Measurements from ENCODE around the gene ILKAP. TPM values are rescaled to one million over a fixed set of nuclear protein-coding genes. Genes with fewer than 3 reads are reported as not detected.

The ILKAP gene
- total RNA-seq, 1 experiment from 2014 or later, result 31.6 TPM

DNA sequence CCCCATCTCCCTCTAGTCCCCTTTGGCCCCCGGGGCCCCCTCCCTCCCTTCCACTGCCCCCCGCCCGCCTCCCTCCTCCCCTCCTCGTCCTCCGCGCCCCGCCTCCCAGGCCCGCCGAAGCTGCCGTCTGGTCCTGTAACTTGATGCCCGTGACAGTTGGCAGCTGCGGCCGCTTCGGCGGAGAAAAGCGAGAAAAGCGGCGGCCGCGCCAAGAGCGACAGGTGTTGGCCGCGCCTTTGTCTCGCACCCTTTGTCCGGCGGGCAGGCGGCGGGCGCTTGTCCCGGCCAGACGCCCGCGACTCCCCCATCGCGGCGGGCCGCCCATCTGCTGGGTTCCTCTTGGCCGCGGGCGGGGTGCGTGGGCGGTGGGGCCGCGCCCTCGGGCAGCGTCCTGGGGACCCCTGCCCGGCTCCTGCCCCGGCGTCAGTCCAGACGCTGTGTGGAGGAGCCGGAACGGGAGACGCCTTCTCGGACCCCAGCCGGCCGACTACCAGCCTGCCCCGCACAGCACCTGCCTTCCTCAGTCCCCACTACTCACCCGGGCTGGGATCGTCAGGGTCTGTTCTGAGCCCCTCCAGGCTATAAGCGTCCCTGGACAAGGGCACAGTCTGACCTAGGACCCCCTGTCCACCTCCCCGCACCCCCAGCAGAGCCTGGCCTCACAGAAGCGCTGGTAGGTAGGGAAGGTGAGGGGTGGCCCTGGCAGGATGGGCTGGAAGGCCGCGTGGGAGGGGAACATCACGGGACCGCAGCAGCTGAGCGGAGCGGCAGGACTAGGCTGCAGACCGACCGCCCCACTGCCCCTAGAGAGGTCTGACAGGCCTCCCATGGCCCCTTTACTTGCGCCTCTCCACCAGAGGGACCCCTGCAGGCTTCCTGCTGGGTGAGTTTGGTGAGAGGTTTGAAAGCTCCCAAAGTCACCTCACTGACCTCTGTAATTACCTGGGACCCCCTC, 37.5 kb upstream of the ILKAP start:
- POLR2A ChIA-PET, result no interaction called here
- TF ChIP-seq, protein P1, sequence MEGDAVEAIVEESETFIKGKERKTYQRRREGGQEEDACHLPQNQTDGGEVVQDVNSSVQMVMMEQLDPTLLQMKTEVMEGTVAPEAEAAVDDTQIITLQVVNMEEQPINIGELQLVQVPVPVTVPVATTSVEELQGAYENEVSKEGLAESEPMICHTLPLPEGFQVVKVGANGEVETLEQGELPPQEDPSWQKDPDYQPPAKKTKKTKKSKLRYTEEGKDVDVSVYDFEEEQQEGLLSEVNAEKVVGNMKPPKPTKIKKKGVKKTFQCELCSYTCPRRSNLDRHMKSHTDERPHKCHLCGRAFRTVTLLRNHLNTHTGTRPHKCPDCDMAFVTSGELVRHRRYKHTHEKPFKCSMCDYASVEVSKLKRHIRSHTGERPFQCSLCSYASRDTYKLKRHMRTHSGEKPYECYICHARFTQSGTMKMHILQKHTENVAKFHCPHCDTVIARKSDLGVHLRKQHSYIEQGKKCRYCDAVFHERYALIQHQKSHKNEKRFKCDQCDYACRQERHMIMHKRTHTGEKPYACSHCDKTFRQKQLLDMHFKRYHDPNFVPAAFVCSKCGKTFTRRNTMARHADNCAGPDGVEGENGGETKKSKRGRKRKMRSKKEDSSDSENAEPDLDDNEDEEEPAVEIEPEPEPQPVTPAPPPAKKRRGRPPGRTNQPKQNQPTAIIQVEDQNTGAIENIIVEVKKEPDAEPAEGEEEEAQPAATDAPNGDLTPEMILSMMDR (IDR thresholded peaks at IDR 0.05; ENCODE audit: insufficient read depth in 1 of 2, low read depth in 1 of 2, low read length in 1 of 2, severe bottlenecking in 1 of 2, unreplicated experiment in 1 of 2), result no peak
- Mint-ChIP-seq H3K9me3 (ENCODE audit: unreplicated experiment) (no peaks in the 10 kb centered on the region), H3K27me3 (ENCODE audit: insufficient read depth, unreplicated experiment) (no peaks in the 10 kb centered on the region), H3K4me3 (ENCODE audit: unreplicated experiment) (peak overlapping the region; percentile 98), H3K27ac (ENCODE audit: unreplicated experiment) (no peak overlapping the region), H3K36me3 (ENCODE audit: insufficient read depth, unreplicated experiment) (peaks cover 11% of the 10 kb centered on the region), H3K4me1 (ENCODE audit: low read depth, unreplicated experiment) (no peaks in the 10 kb centered on the region)
- CTCF ChIA-PET, result interaction anchor here (3.0 kb wide), 1 partner anchor 22 kb away, joined by 13 read pairs; no protein-coding TSS in a partner anchor
- H3K4me3 ChIP-seq (ENCODE audit: low read depth, low read length), result peak overlapping the region; percentile 59
- H3K9me3 ChIP-seq, result no peaks in the 10 kb centered on the region
- no peaks in the 10 kb centered on the region for H3K4me1 ChIP-seq
- BruUV-seq (replicated peaks), result no TSS peak
- intact Hi-C loops (cut with micrococcal nuclease; ENCODE audit: unreplicated experiment), result no loop called here
- peaks cover 2% of the 10 kb centered on the region; the same call in 1 of the 2 replicates for H3K36me3 ChIP-seq (ENCODE audit: control insufficient read depth, insufficient read depth, low read length)
- H3K27me3 ChIP-seq (replicated peaks; ENCODE audit: control insufficient read depth, insufficient read depth, low read length), result no peaks in the 10 kb centered on the region
- DNase-seq, result no peak

DNA sequence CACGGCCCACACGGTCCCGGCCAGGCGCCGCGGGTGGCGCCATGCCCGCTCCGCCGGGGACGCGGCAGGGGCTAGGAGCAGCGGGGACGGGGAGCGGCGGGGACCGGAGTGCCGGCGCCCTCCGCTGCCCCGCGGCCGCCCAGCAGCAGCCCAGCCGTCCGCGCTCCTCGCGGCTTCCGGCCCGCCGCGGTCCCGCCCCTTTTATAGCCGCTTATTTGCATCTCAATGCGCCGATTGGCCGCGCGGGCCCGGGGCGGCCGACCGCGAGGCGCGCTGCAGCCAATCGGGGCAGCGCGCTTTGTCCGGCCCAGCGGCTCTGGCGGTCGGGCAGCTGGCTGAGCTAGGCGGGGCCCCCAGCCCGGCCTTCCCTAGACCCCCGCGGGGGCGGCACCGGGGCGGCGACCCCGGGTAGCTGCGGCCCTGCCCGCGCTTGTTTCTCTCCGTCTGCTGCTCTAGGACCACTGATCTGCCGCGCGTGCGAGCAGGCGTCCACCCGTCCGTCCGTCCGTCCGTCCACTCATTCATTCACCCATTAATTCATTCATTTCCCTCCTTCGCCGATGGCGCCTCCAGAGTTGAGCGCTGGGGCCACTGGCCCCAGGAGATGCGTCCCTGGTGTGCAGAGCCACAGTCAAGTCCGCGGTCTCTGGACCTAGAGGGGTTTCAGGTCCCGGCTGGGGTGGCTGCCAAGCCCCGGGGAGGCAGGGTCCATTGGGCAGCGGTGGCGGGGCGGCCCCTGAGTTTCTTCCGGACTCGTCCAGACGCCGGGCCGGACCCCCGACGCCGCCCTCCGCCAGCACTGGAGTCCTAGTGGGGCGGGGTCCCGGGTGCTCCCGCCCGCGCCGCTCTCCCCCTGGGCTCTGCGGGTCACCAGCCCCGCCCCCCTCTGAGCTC, 36.6 kb upstream of the ILKAP start, which contains the start of gene HES6:
Gene HES6 (minus strand): TSS at position 176 of the 894 bp plus-strand sequence. CDS start 133 bp downstream, at position 43.
- TF ChIP-seq, protein P1 (IDR thresholded peaks at IDR 0.05; ENCODE audit: insufficient read depth in 1 of 2, low read depth in 1 of 2, low read length in 1 of 2, severe bottlenecking in 1 of 2, unreplicated experiment in 1 of 2), result no peak
- Histone ChIP-seq H3K27me3 (replicated peaks; ENCODE audit: control insufficient read depth, insufficient read depth, low read length) (no peaks in the 10 kb centered on the region), H3K36me3 (ENCODE audit: control insufficient read depth, insufficient read depth, low read length) (no peaks in the 10 kb centered on the region; the same call in 1 of the 2 replicates), H3K4me3 (ENCODE audit: low read depth, low read length) (peak within 1 kb of the TSS; percentile 75), H3K4me1 (no peaks in the 10 kb centered on the region), H3K9me3 (no peaks in the 10 kb centered on the region)
- Mint-ChIP-seq H3K9me3 (ENCODE audit: unreplicated experiment) (no peaks in the 10 kb centered on the region), H3K4me3 (ENCODE audit: unreplicated experiment) (peak within 1 kb of the TSS; percentile 98), H3K27ac (ENCODE audit: unreplicated experiment) (peak within 1 kb of the TSS; percentile 84), H3K36me3 (ENCODE audit: insufficient read depth, unreplicated experiment) (peaks cover 11% of the 10 kb centered on the region), H3K4me1 (ENCODE audit: low read depth, unreplicated experiment) (no peaks in the 10 kb centered on the region), H3K27me3 (ENCODE audit: insufficient read depth, unreplicated experiment) (no peaks in the 10 kb centered on the region)
- CTCF ChIA-PET, result interaction anchor here (0.6 to 3.0 kb wide), 2 partner anchors 23 to 94 kb away, joined by 4 to 13 read pairs; no protein-coding TSS in a partner anchor
- DNase-seq, result peak; percentile 83 to 89
- intact Hi-C loops (cut with micrococcal nuclease; ENCODE audit: unreplicated experiment), result no loop called here
- no TSS peak for BruUV-seq (replicated peaks)
- POLR2A ChIA-PET, result interaction anchor here (0.5 to 1.5 kb wide), 3 partner anchors 23 to 549 kb away, joined by 3 to 5 read pairs (median 5); no protein-coding TSS in a partner anchor

DNA sequence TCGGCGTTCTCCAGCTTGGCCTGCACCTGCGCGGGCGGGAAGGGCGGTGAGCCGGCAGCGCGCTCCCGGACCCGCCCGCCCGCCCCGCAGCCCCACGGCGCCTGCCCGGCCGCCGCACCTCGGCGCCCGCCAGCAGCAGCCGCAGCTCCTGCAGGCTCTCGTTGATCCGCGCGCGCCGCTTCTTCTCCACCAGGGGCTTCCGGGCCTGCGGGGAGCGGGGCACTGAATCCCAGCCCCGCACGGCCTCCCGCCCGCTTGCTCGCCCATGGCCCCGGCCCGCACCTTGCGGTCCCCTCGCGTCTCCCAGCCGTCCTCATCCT, 36.0 kb upstream of the ILKAP start:
- peak overlapping the region; percentile 98 for H3K4me3 Mint-ChIP-seq (ENCODE audit: unreplicated experiment)
- BruUV-seq (replicated peaks), result no TSS peak
- CTCF ChIA-PET, result interaction anchor here (3.0 kb wide), 1 partner anchor 24 kb away, joined by 13 read pairs; no protein-coding TSS in a partner anchor
- peaks cover 11% of the 10 kb centered on the region for H3K36me3 Mint-ChIP-seq (ENCODE audit: insufficient read depth, unreplicated experiment)
- TF ChIP-seq, protein P1 (IDR thresholded peaks at IDR 0.05; ENCODE audit: insufficient read depth in 1 of 2, low read depth in 1 of 2, low read length in 1 of 2, severe bottlenecking in 1 of 2, unreplicated experiment in 1 of 2), result no peak
- Histone ChIP-seq H3K36me3 (ENCODE audit: control insufficient read depth, insufficient read depth, low read length) (no peaks in the 10 kb centered on the region), H3K9me3 (no peaks in the 10 kb centered on the region), H3K27me3 (replicated peaks; ENCODE audit: control insufficient read depth, insufficient read depth, low read length) (no peaks in the 10 kb centered on the region), H3K4me1 (no peaks in the 10 kb centered on the region), H3K4me3 (ENCODE audit: low read depth, low read length) (peak overlapping the region; percentile 75)
- intact Hi-C loops (cut with micrococcal nuclease; ENCODE audit: unreplicated experiment), result no loop called here
- no peaks in the 10 kb centered on the region for H3K4me1 Mint-ChIP-seq (ENCODE audit: low read depth, unreplicated experiment)
- H3K9me3 Mint-ChIP-seq (ENCODE audit: unreplicated experiment), result no peaks in the 10 kb centered on the region
- no peak for DNase-seq
- no peak overlapping the region for H3K27ac Mint-ChIP-seq (ENCODE audit: unreplicated experiment)
- POLR2A ChIA-PET, result interaction anchor here (0.5 to 1.5 kb wide), 3 partner anchors 24 to 549 kb away, joined by 5 to 8 read pairs (median 5); no protein-coding TSS in a partner anchor
- H3K27me3 Mint-ChIP-seq (ENCODE audit: insufficient read depth, unreplicated experiment), result no peaks in the 10 kb centered on the region
